GM19239 (cell line): ENCODE measurements around the gene PVR.
"Not testable (repeated sequence)": the region's sequence is repeated elsewhere in the genome, so short reads cannot be mapped to it uniquely, and the experiment has no call there.

Experiments used
- DNase-seq: peaks from one replicate; pipeline ENCODE4 v3.0.0; 2011; ENCODE audit warnings: low spot score; ENCODE audit not compliant: insufficient read length
- FAIRE-seq: peaks from 2 replicates; lab custom pipeline; 2011; peaks lifted over from hg19 to GRCh38; lab: Jason Lieb, UNC

Gene PVR

DNA sequence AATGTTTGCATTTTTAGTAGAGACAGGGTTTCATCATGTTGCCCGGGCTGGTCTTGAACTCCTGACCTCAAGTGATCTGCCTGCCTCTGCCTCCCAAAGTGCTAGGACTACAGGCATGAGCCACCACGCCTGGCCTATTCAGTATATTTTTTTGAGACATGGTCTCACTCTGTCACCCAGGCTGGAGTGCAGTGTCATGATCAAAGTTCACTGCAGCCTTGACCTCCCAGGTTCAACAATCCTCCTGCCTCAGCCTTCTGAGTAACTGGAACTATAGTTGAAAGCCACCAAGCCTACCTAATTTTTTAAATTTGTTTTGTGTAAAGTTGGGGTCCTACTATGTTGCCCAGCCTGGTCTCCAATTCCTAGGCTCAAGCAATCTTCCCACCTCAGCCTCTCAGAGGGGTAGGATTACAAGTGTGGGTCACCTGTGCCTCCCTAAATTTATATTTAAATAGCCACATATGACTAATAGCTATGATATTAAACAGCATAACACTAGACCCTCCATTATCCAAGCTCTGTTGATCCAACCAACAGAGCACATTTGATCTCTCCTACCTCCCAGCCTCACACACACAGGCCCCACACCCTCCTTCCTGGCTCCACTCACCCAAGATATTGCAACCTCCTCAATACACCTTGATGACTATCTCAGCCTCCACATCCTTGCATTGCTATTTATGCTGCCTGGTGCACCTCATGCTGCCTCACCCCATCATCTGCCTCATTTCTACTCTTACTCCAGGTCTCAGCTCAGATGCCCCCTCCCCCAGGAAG, 25.5 kb downstream of the PVR start:
- no peak for FAIRE-seq
- no peak for DNase-seq

DNA sequence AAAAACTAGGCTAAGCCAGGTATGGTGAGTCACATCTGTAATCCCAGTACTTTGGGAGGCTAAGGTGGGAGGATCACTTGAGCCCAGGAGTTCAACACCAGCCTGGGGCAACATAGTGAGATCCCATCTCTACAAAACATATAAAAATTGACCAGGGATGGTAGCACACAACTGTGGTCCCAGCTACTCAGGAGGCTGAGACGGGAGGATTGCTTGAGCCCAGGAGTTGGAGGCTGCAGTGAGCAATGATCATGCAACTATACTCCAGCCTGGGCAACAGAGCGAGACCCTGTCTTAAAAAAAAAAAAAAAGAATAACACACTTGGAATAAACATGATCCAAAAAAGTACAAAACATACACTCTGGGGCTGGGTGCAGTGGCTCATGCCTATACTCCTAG, 26.3 kb downstream of the PVR start:
- DNase-seq, FAIRE-seq: not testable (repeated sequence)

DNA sequence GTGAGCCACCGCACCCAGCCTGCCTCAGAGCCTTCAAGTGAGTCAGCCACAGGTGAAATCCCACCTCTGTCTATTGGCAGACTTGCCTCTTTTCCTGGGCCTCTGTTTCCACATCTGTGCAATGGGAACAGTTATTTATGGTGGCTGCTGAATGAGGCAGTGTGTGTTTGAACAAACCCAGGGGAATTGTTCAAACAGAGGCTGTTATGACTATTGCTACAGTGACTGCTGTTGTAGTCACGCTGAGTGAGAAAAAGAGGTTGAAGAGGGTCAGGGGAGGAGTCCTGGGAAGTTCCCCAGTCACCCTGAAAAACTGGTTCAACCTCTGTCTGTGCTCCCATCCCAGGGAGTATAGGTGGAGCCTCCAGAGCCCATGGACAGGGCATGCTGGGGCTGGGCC, 27.7 kb downstream of the PVR start, which contains the start of gene CEACAM19:
Gene CEACAM19, plus strand, starts transcription at position 83 of the 400 bp plus-strand sequence. CDS start 450 bp downstream, outside the sequence.
- FAIRE-seq (no peak), DNase-seq (no peak)

DNA sequence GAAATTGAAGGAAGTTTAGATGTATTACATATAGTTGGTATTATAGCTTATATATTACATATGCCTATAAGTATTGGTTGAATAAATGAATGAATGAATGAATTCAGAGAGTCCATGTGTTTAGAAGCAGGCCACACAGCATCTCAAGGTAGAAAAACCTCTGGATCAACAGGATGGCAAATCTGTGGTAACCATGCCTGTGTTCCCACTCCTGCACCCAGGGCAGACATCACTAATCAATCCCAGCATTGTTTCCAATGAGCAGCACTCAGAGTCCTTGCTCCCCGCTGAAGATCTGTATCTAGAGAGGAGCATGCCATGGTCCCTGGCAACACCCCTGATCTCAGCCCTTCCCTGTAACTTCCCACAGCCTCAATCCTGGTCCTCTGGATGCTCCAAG, 28.5 kb downstream of the PVR start:
- no peak for FAIRE-seq
- DNase-seq: no peak

DNA sequence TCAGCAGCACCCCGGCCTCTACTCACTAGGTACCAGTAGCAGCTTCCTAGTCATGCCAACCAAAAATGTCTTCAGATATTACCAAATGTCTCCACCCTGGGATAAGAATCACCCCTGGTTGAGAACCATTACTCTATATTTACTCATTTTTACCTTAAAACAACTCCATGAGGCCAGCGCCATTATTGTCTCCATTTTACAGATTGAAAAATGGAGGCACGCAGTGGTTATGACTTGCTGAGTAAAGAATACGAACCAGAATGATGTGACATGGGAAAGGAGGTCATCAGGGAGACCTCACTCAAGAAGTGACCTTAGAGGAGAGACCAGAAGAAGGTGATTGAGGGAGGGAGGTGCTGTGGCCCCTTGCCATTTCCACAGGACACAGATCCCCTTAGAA, 29.8 kb downstream of the PVR start:
- no peak for DNase-seq
- FAIRE-seq: no peak

DNA sequence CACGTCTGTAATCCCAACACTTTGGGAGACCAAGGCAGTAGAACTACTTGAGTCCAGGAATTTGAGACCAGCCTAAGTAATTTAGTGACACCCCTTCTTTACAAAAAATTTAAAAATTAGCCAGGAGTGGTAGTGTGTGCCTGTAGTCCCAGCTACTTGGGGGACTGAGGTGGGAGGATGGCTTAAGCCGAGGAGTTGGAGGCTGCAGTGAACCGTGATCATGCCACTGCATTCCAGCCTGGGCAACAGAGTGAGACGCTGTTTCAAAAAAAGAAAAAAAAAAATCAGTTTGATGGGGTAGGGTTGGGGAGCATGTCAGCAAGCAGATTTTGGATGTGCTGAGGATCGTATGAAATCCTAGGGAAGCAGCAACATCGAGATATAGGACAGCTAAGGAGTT, 31.8 kb downstream of the PVR start:
- no peak for FAIRE-seq
- DNase-seq: no peak

DNA sequence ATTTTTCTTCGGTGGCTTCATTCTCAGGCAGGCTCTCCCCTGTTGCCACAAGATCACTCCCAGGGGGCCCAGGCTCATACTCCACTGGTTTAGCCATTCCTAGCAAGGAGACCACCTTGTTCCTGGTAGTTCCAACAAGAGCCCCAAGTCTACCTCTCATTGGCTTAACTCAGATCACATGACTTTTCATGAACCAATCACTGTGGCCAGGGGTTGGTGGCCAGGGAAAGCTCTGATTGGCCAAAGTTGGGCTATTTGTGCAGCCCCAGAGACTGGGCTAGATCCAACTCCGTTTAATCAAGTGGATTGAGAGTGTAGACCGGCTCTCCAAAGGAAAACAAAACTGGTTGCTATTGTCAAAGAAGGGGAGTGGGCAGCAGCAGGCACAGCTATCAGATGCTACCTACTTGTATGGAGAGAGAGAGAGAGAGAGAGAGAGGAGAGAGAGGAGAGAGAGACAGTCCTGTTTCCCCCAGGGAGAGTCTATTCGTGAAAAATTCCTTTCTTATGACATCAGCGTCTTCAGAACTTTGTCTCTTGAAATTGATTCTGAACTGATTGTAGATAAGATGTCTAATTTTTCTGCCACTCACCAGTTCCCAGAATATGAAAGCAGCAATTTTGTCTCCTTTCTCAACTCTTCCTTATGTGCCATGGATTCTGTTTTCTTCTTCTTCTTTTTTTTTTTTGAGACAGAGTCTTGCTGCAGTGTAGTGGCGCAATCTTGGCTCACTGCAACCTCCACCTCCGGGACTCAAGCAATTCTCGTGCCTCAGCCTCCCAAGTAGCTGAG, 33.5 kb downstream of the PVR start:
- DNase-seq (no peak), FAIRE-seq (no peak)

DNA sequence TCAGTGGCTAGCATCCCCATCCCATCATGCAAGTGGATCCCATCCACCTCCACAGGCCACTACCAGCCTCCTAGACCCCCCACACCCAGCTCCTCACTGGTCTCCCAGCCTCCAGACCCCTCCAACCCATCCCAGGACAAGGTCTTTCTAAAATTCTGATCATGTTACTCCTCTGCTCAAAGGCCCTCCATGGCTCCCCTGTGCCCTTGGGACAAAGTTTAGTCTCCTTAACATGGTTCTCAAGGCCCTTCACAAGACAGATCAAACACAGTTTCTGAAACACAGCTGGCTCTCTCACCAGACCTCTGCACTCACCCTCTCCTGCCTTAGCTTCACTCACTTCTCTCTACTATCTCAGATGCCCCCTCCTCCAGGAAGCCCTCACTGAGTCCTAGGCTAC, 36.8 kb downstream of the PVR start:
- DNase-seq: no peak
- no peak for FAIRE-seq

DNA sequence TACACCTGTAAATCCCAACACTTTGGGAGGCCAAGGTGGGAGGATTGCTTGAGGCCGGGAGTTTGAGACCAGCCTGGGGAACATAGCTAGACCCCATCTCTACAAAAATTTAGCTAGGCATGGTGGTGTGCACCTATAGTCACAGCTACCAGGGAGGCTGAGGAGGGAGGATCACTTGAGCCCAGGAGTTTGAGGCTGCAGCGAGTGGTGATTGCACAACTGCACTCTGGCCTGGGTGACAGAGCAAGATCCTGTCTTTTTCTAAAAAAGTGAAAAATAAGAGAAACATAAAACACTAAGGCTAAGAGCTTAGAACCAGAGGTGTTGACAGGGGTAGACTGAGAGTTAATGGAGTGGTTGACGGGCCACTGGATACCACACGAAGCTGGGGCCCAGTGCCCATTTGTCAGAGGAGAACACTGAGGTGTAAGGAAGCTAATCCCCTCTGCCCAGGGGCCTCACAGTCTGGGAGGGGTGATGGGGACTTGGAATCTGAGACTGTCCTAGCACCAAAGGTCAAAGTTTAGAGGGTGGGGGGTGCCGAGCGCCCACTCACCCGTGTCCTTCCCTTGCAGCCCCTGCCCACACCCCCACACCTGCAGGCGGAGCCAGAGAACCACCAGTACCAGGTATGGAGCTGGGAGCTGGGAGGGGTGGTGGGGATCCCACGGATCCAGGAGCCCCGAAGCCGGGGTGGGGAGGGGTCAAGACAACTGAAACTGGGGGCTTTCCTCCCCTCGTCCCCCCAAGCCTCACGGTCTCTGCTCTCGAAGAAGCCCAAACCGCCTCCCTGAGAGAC, 38.5 kb downstream of the PVR start:
- FAIRE-seq: no peak
- DNase-seq: no peak

DNA sequence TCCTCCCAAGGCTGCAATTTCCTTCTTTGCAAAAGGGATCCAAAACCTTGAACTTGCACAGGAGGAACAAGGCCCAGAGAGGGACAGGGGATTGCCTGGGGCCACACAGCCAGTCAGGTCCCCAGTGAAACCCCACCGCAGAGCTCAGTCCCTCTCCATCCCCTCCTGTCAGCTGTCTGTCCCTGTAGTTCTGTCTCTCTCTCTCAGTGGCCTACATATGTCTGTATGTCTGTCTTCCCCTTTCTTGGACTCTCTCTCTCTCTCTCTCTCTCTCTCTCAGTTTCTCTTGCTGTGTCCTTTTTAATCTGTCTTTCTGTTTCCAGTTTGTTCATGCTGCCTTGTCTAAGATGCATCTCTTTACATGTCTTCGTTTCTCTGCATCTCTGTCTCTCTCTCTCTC, 39.1 kb downstream of the PVR start:
- FAIRE-seq: no peak
- no peak for DNase-seq

DNA sequence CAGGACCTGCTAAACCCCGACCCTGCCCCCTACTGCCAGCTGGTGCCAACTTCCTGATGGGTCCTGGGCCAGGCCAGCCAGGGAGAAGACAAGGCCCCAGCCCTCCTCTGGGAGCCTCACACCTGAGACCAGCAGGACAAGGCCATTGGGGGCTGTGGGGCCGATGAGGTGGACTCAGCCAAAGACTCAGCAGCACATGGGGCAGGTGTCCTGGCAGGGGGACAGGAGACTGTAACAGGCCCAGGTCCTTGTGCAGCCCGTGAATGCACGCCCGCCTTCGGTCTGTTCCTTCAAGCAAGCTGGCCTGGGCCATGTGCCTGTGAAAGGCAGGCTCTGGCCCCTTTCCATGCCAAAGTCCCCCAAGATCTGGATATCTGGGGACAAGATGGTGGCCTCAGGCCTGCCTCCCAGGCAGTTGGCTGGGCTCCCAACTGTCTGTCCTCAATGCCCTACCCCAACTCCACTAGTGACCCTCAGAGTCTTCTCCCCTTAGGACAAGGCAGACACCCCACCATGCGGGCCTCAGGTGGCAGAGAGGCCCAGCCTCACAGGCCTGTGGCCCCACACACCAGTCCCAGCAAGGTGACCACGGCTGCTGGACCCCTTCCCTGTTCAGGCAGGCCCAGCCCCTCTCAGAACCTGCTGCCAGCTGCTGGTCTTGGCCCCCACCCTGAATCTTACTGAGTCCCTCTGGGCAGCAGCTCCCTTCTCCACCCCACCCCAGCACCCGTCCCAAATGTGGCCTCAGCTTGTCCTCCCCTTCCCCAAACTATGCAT, 39.9 kb downstream of the PVR start:
- FAIRE-seq: no peak
- no peak for DNase-seq

DNA sequence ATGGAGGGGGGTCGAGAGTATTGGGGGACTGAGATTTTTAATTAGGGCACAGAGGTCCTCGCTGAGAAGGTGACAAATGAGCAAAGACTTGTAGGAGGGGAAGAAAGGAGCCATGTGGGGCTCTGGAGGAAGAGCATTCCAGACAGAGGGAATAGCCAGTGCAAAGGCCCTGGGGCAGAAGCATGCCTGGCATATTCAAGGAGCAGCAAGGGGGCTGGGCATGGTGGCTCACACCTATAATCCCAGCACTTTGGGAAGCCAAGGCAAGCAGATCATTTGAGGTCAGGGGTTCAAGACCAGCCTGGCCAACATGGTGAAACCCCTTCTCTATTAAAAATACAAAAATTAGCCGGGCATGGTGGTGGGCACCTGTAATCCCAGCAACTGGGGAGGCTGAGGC, 40.7 kb downstream of the PVR start:
- DNase-seq, FAIRE-seq: not testable (repeated sequence)

DNA sequence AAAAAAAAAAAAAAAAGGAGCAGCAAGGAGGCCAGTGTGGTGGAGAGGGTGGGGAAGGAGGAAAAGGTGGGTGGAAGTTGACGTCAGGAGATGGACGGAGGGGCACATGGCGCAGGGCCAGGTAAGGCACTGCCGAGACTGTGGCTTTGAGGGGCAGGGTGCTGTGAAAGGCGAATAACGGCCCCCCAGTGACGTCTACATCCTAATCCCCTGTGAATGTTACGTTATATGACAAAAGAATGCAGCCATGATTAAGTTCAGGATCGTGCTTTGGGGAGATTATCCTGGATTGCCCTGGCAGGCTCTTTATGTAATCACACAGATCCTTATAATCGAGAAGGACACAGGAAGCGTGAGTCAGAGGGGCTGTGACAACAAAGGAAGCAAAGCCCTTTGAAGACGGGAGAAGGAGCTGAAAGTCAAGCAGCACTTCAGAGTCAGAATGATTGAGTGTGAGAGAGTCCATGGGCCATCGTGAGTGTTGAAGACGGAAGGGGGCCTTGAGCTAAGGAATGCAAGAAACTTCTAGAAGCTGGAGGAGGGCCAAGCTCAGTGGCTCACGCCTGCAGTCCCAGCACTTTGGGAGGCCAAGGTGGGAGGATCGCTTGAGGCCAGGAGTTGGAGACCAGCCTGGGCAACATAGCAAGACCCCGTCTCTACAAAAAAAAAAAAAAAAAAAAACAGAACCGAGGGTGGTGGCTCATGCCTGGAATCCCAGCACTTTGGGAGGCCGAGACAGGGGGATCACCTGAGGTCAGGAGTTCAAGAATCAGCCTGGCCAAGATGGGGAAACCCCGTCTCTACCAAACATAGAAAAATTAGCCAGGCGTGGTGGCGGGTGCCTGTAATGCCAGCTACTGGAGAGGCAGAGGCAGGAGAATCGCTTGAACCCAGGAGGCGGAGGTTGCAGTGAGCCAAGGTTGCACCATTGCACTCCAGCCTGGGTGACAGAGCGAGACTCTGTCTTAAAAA, 41.5 kb downstream of the PVR start:
- FAIRE-seq (no peak), DNase-seq (no peak)

DNA sequence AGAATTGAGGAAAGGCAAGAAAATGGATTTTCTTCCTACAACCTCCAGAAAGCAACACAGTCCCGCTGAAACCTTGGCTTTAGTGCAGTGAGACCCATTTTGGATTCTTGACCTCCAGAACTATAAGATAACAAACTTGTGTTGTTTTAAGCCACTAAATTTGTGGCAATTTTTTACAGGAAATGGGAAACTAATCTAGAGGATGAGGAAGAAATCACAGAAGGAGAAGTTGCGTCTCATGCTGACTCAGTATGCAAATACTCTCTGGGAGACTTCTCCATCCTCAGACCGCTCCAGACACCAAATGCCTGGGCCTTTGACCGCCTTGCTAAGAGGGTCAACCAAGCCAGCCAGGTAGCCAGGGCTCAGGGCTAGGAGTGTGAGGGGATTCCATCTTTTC, 42.2 kb downstream of the PVR start:
- DNase-seq: no peak
- FAIRE-seq: no peak

DNA sequence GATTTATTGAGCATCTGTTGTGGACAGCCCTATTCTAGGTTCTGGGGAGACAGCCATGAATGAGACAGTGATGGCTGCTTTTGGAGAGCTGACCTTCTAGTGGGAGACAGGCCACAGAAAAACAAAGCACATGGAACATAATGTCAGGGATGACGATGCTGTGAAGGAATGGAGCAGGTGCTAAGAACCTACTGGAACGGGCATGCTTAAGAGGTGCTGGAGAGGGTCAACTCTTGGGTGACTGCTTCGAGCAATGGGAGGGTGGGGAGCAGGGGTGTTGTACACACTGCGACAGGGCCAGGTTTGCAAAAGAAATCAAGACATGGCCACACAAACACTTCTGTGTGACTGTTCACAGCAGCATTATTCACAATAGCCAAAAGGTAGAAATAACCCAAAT, 43.2 kb downstream of the PVR start:
- no peak for DNase-seq
- FAIRE-seq: no peak

DNA sequence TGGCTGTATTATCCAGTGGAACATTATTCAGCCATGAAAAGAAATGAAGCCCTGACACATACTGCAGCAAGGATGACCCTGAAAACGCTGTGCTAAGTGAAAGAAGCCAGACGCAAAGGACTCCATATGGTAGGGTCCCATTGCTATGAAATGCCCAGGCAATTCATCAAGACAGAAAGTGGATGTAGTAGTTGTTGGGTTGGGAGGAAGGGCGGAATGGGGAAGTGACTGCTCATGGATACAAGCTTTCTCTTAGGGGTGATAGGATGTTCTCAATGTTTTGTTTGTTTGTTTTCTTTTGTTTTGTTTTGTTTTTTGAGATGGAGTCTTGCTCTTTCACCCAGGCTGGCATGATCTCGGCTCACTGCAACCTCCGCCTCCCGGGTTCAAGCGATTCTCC, 44.2 kb downstream of the PVR start:
- no peak for DNase-seq
- FAIRE-seq: no peak

DNA sequence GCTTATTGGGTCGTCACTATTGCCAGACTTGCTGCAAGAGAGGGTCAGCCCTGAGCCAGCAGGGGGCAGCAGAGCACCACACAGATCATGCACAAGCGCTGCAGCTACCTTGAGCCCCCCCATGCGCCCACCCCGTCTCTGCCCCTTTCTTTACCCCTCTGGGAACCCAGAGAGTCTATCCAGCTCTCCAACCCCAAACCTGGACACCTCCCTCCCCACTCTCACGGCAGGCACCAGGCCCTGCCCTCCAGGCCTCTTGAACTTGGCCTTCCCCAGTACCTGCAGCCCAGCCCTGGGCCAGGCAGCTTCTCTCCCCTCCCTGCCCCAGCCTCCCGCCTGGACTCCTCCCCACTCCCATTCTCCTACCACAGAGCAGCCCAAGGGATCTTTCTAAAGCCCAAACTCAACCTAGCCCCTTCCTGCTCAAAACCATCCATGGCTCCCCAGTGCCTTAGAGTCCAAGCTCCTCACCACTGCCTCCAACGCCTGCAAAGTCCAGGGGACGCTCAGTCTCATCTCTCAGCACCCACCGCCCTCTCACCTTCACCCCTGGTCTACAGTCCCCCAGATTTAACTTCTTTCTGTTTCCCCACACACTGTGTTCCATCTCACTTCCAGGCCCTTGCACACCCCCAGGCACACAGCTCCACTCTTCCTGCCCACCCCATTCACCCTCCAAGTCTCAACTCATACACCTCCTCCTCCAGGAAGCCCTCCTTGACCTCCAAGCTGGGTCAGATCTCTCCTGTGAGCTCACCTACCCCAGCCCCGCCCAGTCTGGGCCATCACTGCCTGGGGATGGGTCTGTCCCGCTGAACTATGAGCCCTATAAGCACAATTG, 45.8 kb downstream of the PVR start:
- FAIRE-seq: peak; percentile 8

DNA sequence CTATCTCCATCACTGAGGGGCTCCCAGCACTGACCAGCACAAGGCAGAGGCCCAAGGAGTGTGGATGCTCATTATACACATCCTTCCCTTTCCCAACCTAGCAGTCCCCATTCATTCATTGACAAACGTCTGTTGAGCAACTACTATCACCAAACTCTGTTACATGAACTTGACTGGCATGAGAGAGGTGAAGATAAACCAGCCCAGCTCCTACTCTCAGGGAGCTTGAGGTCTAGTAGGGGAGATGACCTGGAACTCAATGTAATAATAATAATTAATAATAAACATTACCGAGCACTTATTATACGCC, 46.4 kb downstream of the PVR start:
- DNase-seq (no peak), FAIRE-seq (no peak)

More for the DNA sequence above, 45.8 kb downstream of the PVR start:
- peak; percentile 53 for DNase-seq
